Spleen (tissue), 7 donors: ENCODE results near the gene FAAP20.

Experiments
- CTCF ChIP-seq, 11 experiments: fragments of 200-600 bp in 7 of 11; fragments of 450-650 bp in 4 of 11; sonication (generic) in 4 of 11; IDR thresholded peaks in 8 of 11; conservative IDR thresholded peaks in 3 of 11; 1 replicate in 7 of 11; 2 replicates in 4 of 11; pipeline versions ENCODE4 v1.4.0 to v1.8.0; 2016 to 2021; ENCODE audit warnings: antibody characterized with exemption in 11 of 11, inconsistent platforms in 4 of 11, mild to moderate bottlenecking in 1 of 11
- POLR2A ChIP-seq, 3 donors: fragments of 450-650 bp; IDR thresholded peaks; one replicate each; pipeline ENCODE4 v1.5.1; 2017; ENCODE audit warnings: antibody characterized with exemption in 3 of 3, mild to moderate bottlenecking in 1 of 3
- POLR2AphosphoS5 ChIP-seq, 3 donors: sonication (generic); formaldehyde crosslinking; IDR thresholded peaks; one replicate each; pipeline ENCODE4 v1.5.1; 2017; ENCODE audit warnings: antibody characterized with exemption in 3 of 3
- donor health status: DM: no; HTN: no; CAD: no; lungs with moderate emphysema.
- donor health status: DM: no; HTN: no; CAD: no.
- donor health status: DM: no; HTN: no; CAD: no.

DNA sequence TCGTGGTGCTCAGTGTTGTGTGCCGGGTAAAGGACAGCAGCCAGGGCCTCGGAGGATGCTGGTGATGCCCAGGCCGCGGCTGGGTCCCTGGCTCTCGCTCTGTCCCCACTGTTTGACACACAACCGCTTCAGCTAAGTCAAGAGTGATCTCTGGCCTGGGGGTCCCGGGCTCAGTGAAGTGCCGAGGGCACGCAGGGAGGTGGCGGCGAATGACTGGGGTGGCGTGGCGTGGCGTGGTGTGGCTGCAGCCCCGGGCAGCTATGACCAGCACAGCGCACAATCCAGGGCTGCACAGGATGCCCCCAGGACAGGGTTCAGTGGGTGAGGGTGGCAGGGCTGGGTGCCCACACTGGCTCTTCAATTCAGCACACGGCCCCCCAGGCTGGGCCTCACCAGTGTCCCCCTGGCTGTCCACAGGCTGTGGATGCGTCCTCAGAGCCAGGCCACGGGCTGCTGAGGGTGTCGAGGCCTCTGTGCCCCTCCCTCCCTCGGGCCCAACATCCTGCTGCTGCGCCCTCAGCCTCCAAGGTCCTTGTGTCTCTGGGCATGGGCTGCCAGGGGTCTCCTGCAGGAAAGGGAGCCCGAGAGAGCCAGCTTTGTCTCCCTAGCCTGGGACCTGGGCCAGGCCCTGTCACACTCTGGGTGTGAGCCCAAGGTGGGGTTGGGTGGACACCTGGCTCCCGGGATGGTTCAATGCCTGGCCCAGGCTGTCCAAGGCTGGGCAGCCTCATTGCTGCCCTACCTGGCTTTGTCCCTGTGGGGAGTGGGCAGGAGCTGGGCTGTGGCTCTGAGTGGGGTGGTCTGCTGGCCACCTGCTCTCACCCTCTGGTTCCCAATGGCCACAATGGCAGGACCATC, 21.6 kb upstream of the FAAP20 start:
- TF ChIP-seq CTCF (IDR thresholded peaks at IDR 0.05 in 8 of 11, conservative IDR thresholded peaks at IDR 0.05 in 3 of 11) (no peak), POLR2AphosphoS5 (IDR thresholded peaks at IDR 0.05) (peak in 1 of 3 donors; percentile 4), POLR2A (IDR thresholded peaks at IDR 0.05) (no peak)
